Measurements from ENCODE around the gene POU2F3.

Gene POU2F3

GRCh38 chr11:120306519-120307242 lies 66.7 kb downstream of the POU2F3 start:
- no peak overlapping the region for H3K23ac ChIP-seq (ENCODE audit: low read length)
- WGBS (ENCODE audit: extremely low coverage, insufficient coverage, insufficient read length) = no CpG with 5 or more reads among the region's 11 CpGs
- peaks cover 10% of the 10 kb centered on the region for H3K79me1 ChIP-seq (ENCODE audit: low read length)

GRCh38 chr11:120307476-120307875 lies 67.5 kb downstream of the POU2F3 start:
- Histone ChIP-seq H3K27ac (ENCODE audit: low read depth, low read length) (no peak overlapping the region), H3K4me3 (ENCODE audit: low read depth, low read length) (no peak overlapping the region), H4K91ac (ENCODE audit: low read depth, low read length) (no peak overlapping the region), H4K12ac (ENCODE audit: low read depth, low read length) (no peak overlapping the region), H3K18ac (ENCODE audit: low read length) (no peak overlapping the region), H3K4me2 (ENCODE audit: low read length) (no peak overlapping the region), H3K23ac (ENCODE audit: low read length) (no peak overlapping the region), H2BK120ac (ENCODE audit: insufficient read depth, low read length, poor library complexity) (no peak overlapping the region), H3K79me1 (ENCODE audit: low read length) (peaks cover 7% of the 10 kb centered on the region), H3K14ac (ENCODE audit: low read length) (no peak overlapping the region), H3K9ac (ENCODE audit: low read length) (no peak overlapping the region), H3K79me2 (ENCODE audit: control insufficient read depth, insufficient read depth, low read length, poor library complexity) (no peaks in the 10 kb centered on the region), H4K8ac (ENCODE audit: low read depth, low read length) (no peak overlapping the region), H2AFZ (ENCODE audit: insufficient read depth, low read length, poor library complexity) (no peak overlapping the region), H3K4ac (ENCODE audit: low read depth, low read length) (no peak overlapping the region), H3K27me3 (ENCODE audit: insufficient read depth, low read length) (no peaks in the 10 kb centered on the region), H3K4me1 (ENCODE audit: control insufficient read depth in 1 of 2, insufficient read depth in 2 of 2, low read length in 2 of 2) (peaks cover 8 to 10% of the 10 kb centered on the region in 2 experiments), H2BK12ac (ENCODE audit: low read length) (no peak overlapping the region), H2AK5ac (ENCODE audit: low read length) (no peak overlapping the region), H3K36me3 (ENCODE audit: control insufficient read depth in 1 of 2, insufficient read depth in 2 of 2, low read length in 2 of 2) (peaks cover 0 to 2% of the 10 kb centered on the region in 2 experiments), H2BK5ac (ENCODE audit: low read depth, low read length, poor library complexity) (no peak overlapping the region), H3K9me3 (ENCODE audit: insufficient read depth, low read depth, low read length) (peaks cover 2% of the 10 kb centered on the region)
- no peak for DNase-seq
- no CpG with 5 or more reads among the region's 11 CpGs for WGBS (ENCODE audit: extremely low coverage, insufficient coverage, insufficient read length)

More at GRCh38 chr11:120306519-120307242, 66.7 kb downstream of the POU2F3 start:
- H4K12ac ChIP-seq (ENCODE audit: low read depth, low read length) = no peak overlapping the region
- H2BK12ac ChIP-seq (ENCODE audit: low read length) = no peak overlapping the region
- no peak overlapping the region for H3K4ac ChIP-seq (ENCODE audit: low read depth, low read length)
- H2BK5ac ChIP-seq (ENCODE audit: low read depth, low read length, poor library complexity) = no peak overlapping the region
- no peak overlapping the region for H3K14ac ChIP-seq (ENCODE audit: low read length)
- peaks cover 15 to 18% of the 10 kb centered on the region in 2 experiments for H3K4me1 ChIP-seq (ENCODE audit: control insufficient read depth in 1 of 2, insufficient read depth in 2 of 2, low read length in 2 of 2)
- no peak overlapping the region for H3K4me2 ChIP-seq (ENCODE audit: low read length)
- H3K4me3 ChIP-seq (ENCODE audit: low read depth, low read length) = no peak overlapping the region
- no peaks in the 10 kb centered on the region for H3K79me2 ChIP-seq (ENCODE audit: control insufficient read depth, insufficient read depth, low read length, poor library complexity)
- H3K27ac ChIP-seq (ENCODE audit: low read depth, low read length) = no peak overlapping the region
- no peak overlapping the region for H2AFZ ChIP-seq (ENCODE audit: insufficient read depth, low read length, poor library complexity)
- peaks cover 2% of the 10 kb centered on the region for H3K9me3 ChIP-seq (ENCODE audit: insufficient read depth, low read depth, low read length)
- no peak overlapping the region for H2AK5ac ChIP-seq (ENCODE audit: low read length)
- no peak overlapping the region for H2BK120ac ChIP-seq (ENCODE audit: insufficient read depth, low read length, poor library complexity)
- H4K8ac ChIP-seq (ENCODE audit: low read depth, low read length) = no peak overlapping the region
- peak in 1 of 2 donors; percentile 4 for DNase-seq
- H4K91ac ChIP-seq (ENCODE audit: low read depth, low read length) = peak overlapping the region; percentile 5
- no peaks in the 10 kb centered on the region for H3K27me3 ChIP-seq (ENCODE audit: insufficient read depth, low read length)
- H3K18ac ChIP-seq (ENCODE audit: low read length) = no peak overlapping the region
- H3K9ac ChIP-seq (ENCODE audit: low read length) = no peak overlapping the region
- H3K36me3 ChIP-seq (ENCODE audit: control insufficient read depth in 1 of 2, insufficient read depth in 2 of 2, low read length in 2 of 2) = peaks cover 0 to 2% of the 10 kb centered on the region in 2 experiments

DNA sequence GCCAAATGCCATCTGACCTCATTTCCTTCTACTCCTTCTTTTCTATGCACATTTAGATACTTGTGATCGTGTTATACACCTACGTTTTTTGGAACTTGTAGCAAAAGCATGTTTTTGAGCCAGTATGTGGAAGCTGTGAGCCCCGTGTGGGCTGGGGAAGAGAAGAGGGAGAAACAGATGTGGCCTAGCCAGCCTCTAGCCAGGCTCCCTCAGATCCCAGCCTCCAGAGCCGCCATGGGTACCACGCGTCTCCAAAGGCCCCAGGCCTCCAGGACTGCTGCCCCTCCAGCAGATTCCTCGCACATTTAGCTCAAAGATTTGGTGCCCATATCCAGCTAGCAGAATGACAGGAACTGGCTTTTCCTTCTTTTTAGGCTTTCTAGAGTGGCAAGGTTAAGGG lies 68.1 kb downstream of the POU2F3 start:
- H3K27ac ChIP-seq (ENCODE audit: low read depth, low read length) = no peak overlapping the region

DNA sequence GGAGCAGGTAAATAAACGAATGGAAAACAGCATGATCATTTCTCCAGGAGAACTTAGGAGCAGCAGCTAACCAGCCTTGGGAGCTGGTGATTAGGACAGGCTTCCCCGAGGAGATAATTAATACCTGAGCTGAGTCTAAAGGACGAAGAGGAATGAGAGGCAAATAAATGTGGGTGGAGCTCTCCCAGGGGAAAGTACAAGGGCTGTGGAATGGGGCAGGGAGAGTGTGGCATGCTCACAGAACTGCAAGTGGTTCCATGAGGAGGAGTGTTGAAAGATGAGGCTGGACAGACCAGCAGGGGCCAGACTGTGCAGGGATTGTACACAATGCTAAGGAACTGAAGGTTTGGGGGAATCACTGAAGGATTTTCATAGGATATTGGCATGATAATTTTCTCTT lies 70.9 kb downstream of the POU2F3 start:
- no peaks in the 10 kb centered on the region for H3K79me2 ChIP-seq (ENCODE audit: control insufficient read depth, insufficient read depth, low read length, poor library complexity)
- WGBS (ENCODE audit: extremely low coverage, insufficient coverage, insufficient read length) = no CpG with 5 or more reads among the region's 3 CpGs
- H3K9me3 ChIP-seq (ENCODE audit: insufficient read depth, low read depth, low read length) = no peaks in the 10 kb centered on the region

More for the DNA sequence above, 68.1 kb downstream of the POU2F3 start:
- Histone ChIP-seq H2BK5ac (ENCODE audit: low read depth, low read length, poor library complexity) (no peak overlapping the region), H3K79me2 (ENCODE audit: control insufficient read depth, insufficient read depth, low read length, poor library complexity) (no peaks in the 10 kb centered on the region), H3K14ac (ENCODE audit: low read length) (no peak overlapping the region), H3K4me3 (ENCODE audit: low read depth, low read length) (no peak overlapping the region), H3K4me1 (ENCODE audit: control insufficient read depth in 1 of 2, insufficient read depth in 2 of 2, low read length in 2 of 2) (peaks cover 4 to 6% of the 10 kb centered on the region in 2 experiments), H4K91ac (ENCODE audit: low read depth, low read length) (no peak overlapping the region), H3K27me3 (ENCODE audit: insufficient read depth, low read length) (no peaks in the 10 kb centered on the region), H2BK12ac (ENCODE audit: low read length) (no peak overlapping the region), H3K23ac (ENCODE audit: low read length) (no peak overlapping the region), H3K79me1 (ENCODE audit: low read length) (peaks cover 7% of the 10 kb centered on the region), H3K9me3 (ENCODE audit: insufficient read depth, low read depth, low read length) (peaks cover 2% of the 10 kb centered on the region), H3K18ac (ENCODE audit: low read length) (no peak overlapping the region), H3K9ac (ENCODE audit: low read length) (no peak overlapping the region), H3K4me2 (ENCODE audit: low read length) (no peak overlapping the region), H2BK120ac (ENCODE audit: insufficient read depth, low read length, poor library complexity) (no peak overlapping the region), H4K8ac (ENCODE audit: low read depth, low read length) (no peak overlapping the region), H2AK5ac (ENCODE audit: low read length) (no peak overlapping the region), H3K4ac (ENCODE audit: low read depth, low read length) (no peak overlapping the region), H3K36me3 (ENCODE audit: control insufficient read depth in 1 of 2, insufficient read depth in 2 of 2, low read length in 2 of 2) (peaks cover 0 to 2% of the 10 kb centered on the region in 2 experiments), H4K12ac (ENCODE audit: low read depth, low read length) (no peak overlapping the region), H2AFZ (ENCODE audit: insufficient read depth, low read length, poor library complexity) (no peak overlapping the region)
- DNase-seq = no peak
- no CpG with 5 or more reads among the region's 7 CpGs for WGBS (ENCODE audit: extremely low coverage, insufficient coverage, insufficient read length)

More for the DNA sequence above, 70.9 kb downstream of the POU2F3 start:
- Histone ChIP-seq H2BK5ac (ENCODE audit: low read depth, low read length, poor library complexity) (no peak overlapping the region), H3K23ac (ENCODE audit: low read length) (no peak overlapping the region), H4K91ac (ENCODE audit: low read depth, low read length) (no peak overlapping the region), H3K14ac (ENCODE audit: low read length) (no peak overlapping the region), H3K27ac (ENCODE audit: low read depth, low read length) (no peak overlapping the region), H3K9ac (ENCODE audit: low read length) (no peak overlapping the region), H3K18ac (ENCODE audit: low read length) (no peak overlapping the region), H2AFZ (ENCODE audit: insufficient read depth, low read length, poor library complexity) (no peak overlapping the region), H3K79me1 (ENCODE audit: low read length) (no peaks in the 10 kb centered on the region), H3K27me3 (ENCODE audit: insufficient read depth, low read length) (no peaks in the 10 kb centered on the region), H3K36me3 (ENCODE audit: control insufficient read depth in 1 of 2, insufficient read depth in 2 of 2, low read length in 2 of 2) (peaks cover 0 to 2% of the 10 kb centered on the region in 2 experiments), H4K12ac (ENCODE audit: low read depth, low read length) (no peak overlapping the region), H3K4ac (ENCODE audit: low read depth, low read length) (no peak overlapping the region), H3K4me3 (ENCODE audit: low read depth, low read length) (no peak overlapping the region), H2BK12ac (ENCODE audit: low read length) (no peak overlapping the region), H2AK5ac (ENCODE audit: low read length) (no peak overlapping the region), H4K8ac (ENCODE audit: low read depth, low read length) (no peak overlapping the region), H3K4me1 (ENCODE audit: control insufficient read depth in 1 of 2, insufficient read depth in 2 of 2, low read length in 2 of 2) (no peaks in the 10 kb centered on the region), H3K4me2 (ENCODE audit: low read length) (no peak overlapping the region), H2BK120ac (ENCODE audit: insufficient read depth, low read length, poor library complexity) (no peak overlapping the region)
- DNase-seq = no peak
